ENCODE data around the gene SEZ6L.
A peak's percentile ranks its signal among the peaks of the same experiment; 100 is the strongest.

The SEZ6L gene

DNA sequence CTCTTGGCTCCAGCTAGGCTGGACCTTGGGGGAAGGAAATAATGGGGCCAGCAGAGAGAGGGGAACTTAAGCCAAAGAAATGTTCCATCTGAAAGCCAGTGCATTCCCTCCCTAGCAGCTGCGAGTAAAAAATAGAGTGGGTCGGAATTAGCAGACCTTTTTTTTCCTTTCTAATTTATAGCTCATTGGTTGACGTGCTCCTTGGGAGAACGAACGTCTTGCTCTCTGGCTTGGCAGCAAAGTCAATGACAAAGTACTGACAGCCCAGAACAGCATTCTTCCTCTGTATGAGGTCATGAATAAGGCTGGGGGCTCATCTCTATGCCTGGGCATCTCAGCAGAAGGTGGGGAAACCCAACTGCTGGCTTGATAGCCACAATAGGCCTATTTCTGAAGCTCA, 65.0 kb downstream of the SEZ6L start:
- H3K4me3 ChIP-seq (ENCODE audit: low read length), result no peak overlapping the region

GRCh38 chr22:26235792-26236487, 66.7 kb downstream of the SEZ6L start:
- no peak for DNase-seq (ENCODE audit: low read depth, low spot score)
- no peak overlapping the region for H3K4me3 ChIP-seq (ENCODE audit: low read length)

More for the DNA sequence above, 65.0 kb downstream of the SEZ6L start:
- DNase-seq (ENCODE audit: low read depth, low spot score), result no peak

GRCh38 chr22:26236991-26237390, 67.7 kb downstream of the SEZ6L start:
- H3K4me3 ChIP-seq (ENCODE audit: low read length), result no peak overlapping the region
- no peak for DNase-seq (ENCODE audit: low read depth, low spot score)

DNA sequence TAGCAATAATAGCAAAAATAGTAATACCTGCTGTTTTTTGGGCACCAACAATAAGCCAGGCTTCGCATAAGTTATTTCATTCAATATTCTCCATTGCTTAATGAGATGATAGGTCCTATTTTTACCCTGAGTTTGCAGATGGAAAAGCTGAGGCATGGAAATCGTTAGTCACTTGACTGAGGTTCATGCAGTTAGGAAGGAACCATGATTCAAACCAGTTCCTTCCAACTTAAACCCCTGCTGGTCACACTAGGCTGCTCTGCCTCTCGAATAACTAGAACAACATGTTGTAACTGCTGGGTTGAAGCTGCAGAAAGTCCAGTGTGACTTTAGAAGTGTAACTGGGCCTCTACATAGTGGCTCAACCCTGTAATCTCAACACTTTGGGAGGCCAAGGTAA, 69.3 kb downstream of the SEZ6L start:
- H3K4me3 ChIP-seq (ENCODE audit: low read length), result no peak overlapping the region
- DNase-seq (ENCODE audit: low read depth, low spot score), result no peak

- no peak overlapping the region for H3K4me3 ChIP-seq (ENCODE audit: low read length)
Observed at GRCh38 chr22:26239581-26239980, 70.3 kb downstream of the SEZ6L start.

GRCh38 chr22:26241361-26241760, 72.1 kb downstream of the SEZ6L start:
- DNase-seq (ENCODE audit: low read depth, low spot score), result no peak
- no peak overlapping the region for H3K4me3 ChIP-seq (ENCODE audit: low read length)

More at GRCh38 chr22:26239581-26239980, 70.3 kb downstream of the SEZ6L start:
- DNase-seq (ENCODE audit: low read depth, low spot score), result peak; percentile 37

DNA sequence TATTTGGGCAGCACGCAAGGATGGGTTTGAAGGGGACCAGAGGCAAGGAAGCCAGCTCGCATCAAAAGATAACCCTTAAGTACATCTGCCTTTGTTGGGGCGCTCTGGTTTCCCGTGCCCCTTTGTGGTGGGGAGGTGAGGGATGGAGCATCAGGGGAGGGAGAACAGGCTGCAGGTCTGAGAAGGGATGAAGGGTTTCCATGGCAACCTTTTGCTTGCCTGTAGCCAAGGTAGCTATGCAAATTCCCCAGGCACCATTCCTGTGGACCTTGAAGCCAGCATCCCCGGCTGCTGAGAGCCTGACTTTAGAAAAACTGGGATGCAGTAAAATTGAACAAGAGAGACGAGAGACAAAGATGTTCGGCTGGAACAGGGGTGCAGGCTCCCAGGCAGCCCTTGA, 75.7 kb downstream of the SEZ6L start:
- no peak overlapping the region for H3K4me3 ChIP-seq (ENCODE audit: low read length)
- DNase-seq (ENCODE audit: low read depth, low spot score), result no peak

- DNase-seq (ENCODE audit: low read depth, low spot score), result no peak
- no peak overlapping the region for H3K4me3 ChIP-seq (ENCODE audit: low read length)
Observed at GRCh38 chr22:26246552-26246951, 77.3 kb downstream of the SEZ6L start.

GRCh38 chr22:26251869-26252268, 82.6 kb downstream of the SEZ6L start:
- DNase-seq (ENCODE audit: low read depth, low spot score), result no peak
- no peak overlapping the region for H3K4me3 ChIP-seq (ENCODE audit: low read length)

DNA sequence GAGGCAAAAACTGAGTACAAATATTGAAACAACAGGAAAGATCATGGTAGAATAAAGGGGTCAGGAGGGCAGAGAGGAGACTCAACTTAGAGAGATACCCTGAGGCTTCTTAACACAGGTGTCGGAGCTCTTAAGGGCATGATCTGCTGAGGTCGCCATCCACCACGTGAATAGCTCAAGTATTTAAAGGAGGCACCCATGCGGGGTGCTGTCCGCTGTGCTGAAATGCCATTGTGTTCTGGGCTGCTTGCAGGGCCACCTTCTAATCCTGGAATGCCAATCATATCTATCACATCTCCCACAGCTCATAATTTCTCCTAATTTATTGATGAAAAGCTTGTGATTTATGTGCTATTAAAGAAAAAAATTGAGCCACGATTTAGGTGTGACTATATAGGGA, 90.2 kb downstream of the SEZ6L start:
- peak; percentile 64 for DNase-seq (ENCODE audit: low read depth, low spot score)
- H3K4me3 ChIP-seq (ENCODE audit: low read length), result no peak overlapping the region

- DNase-seq (ENCODE audit: low read depth, low spot score), result no peak
- no peak overlapping the region for H3K4me3 ChIP-seq (ENCODE audit: low read length)
Observed at GRCh38 chr22:26264162-26264561, 94.9 kb downstream of the SEZ6L start.

DNA sequence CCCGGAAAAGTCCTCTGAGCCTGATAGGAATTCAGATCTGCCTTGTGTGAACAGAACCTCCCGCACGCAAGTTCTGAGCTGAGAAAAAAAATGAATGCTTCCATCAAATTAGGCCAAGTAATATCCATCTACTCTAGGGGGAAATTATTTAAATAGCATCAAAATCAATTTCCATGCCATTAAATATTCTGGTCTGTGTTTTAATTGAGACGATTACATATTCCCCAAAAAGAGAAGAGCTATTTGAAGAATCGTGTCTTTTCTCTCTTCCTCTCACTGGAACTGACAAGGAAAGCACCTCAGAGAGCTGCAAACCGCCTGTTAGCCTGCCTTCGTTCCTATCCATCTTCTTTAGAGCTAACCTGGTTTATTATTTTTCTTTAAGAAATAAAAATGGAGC, 96.0 kb downstream of the SEZ6L start:
- DNase-seq (ENCODE audit: low read depth, low spot score), result no peak
- no peak overlapping the region for H3K4me3 ChIP-seq (ENCODE audit: low read length)

GRCh38 chr22:26265909-26266308, 96.6 kb downstream of the SEZ6L start:
- no peak for DNase-seq (ENCODE audit: low read depth, low spot score)
- no peak overlapping the region for H3K4me3 ChIP-seq (ENCODE audit: low read length)

DNA sequence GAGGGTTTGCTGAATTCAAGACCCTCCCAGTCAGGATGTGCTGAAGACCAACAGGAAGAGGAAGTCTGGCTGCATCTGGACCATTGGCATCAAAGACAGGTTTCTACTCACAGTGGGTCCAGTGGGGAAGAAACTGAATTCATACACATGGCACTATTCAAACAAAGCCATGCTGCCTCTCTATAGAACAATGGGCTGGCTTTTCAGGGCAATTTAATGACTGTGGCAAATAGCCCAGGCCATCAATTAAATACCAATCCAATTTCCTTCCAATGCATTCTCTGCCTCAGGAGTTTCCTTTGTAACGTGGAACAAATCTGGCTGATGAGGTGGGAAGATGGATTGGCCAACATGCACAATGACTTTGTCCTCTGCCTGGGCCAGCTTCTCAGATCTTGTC, 98.6 kb downstream of the SEZ6L start:
- no peak overlapping the region for H3K4me3 ChIP-seq (ENCODE audit: low read length)
- no peak for DNase-seq (ENCODE audit: low read depth, low spot score)

DNA sequence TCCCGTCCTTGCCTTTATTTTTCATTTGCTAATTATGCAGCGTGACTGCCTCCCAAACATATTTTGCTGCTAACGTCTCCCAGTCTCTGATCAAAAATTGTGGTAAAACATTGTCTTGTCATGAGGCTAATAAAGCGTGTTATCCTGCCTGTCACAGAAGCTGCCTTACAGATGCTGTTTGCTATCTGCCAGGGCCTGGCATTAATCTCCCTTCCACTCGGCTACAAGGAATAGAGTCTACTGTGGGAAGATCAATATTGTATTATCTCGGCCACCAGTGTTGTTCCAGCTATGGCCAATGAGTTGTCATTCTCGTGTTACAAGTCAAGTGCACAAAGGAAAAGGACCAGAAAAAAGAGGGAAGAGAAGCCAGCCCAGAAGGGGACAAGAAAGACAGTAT, 100.3 kb downstream of the SEZ6L start:
- H3K4me3 ChIP-seq (ENCODE audit: low read length), result no peak overlapping the region
- no peak for DNase-seq (ENCODE audit: low read depth, low spot score)

DNA sequence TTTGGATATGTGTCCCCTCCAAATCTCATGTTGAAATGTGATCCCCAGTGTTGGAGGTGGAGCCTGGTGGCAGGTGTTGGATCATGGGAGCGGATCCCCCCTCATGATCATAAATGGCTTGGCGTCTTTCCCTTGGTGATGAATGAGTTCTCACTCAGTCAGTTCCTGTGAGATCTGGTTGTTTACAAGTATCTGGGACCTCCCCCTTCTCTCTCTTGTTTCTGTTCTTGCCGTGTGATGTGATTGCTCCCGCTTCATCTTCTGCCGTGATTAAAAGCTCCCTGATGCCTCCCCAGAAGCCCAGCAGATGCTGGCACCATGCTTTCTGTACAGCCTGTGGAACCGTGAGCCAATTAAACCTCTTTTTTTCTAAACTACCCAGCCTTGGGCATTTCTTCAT, 102.2 kb downstream of the SEZ6L start:
- DNase-seq (ENCODE audit: low read depth, low spot score), result no peak
- H3K4me3 ChIP-seq (ENCODE audit: low read length), result no peak overlapping the region

DNA sequence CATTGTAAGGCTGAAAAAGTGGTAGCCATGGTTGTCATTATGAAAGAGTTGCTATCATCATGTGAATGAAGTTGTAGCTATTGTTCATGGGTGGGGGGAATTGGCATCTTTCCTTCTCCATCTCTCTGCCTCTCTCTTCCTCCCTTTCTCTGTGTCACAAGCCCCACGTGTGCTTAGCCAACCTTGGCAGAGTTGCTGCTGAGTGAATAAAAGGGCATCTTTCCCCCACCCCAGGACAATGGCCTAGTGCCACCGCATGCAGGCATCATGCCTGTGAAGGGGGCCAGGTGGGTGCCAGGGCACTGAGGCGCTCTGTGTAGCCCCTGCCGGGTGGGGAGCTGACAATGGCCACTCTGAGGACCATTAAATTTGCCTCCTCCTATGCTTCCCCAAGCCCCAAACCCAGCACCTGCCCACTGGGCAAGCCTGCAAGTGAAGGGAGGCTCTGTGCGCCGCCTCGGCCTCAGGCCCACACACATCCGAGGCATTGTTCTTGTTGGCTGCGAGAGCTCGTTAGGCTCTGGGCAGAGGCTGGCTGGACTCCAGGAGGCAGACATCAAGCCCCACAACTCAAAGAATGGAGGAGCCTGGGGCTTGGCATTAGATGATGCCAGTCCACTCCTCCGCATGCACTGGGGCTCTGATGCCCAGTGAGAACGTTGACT, 103.9 kb downstream of the SEZ6L start:
- no peak for DNase-seq (ENCODE audit: low read depth, low spot score)
- H3K4me3 ChIP-seq (ENCODE audit: low read length), result no peak overlapping the region

DNA sequence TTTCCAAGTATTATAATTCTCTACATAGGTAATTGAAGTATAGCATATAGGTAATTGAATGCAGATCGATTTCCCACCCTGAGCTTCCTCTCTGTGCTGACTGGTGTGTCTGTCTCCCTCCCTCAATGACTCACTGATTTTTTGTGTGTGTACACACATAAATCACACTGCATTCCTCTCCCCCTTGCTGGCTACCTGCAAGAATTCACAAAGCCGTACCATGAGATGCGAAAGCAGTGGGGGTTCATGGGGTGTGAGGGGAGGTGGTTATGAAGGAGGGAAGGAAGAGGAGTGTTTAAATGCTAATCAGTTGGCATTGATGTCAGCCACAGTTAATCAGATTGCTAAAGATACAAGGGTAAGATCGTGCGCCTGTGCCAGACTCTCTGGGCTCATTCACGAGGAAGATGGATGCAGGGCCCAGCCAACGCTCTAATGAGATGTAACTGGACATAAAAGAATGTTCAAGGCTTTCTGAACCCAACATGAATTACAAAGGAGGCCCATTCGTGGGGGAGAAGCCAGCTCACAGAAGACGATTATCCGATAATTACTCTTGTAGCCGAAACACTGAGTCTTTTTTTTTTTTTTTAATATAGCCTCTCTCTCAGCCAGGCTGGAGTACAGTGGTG, 107.4 kb downstream of the SEZ6L start:
- no peak overlapping the region for H3K4me3 ChIP-seq (ENCODE audit: low read length)
- no peak for DNase-seq (ENCODE audit: low read depth, low spot score)

- no peak for DNase-seq (ENCODE audit: low read depth, low spot score)
- no peak overlapping the region for H3K4me3 ChIP-seq (ENCODE audit: low read length)
Observed at GRCh38 chr22:26281941-26282340, 112.7 kb downstream of the SEZ6L start.

DNA sequence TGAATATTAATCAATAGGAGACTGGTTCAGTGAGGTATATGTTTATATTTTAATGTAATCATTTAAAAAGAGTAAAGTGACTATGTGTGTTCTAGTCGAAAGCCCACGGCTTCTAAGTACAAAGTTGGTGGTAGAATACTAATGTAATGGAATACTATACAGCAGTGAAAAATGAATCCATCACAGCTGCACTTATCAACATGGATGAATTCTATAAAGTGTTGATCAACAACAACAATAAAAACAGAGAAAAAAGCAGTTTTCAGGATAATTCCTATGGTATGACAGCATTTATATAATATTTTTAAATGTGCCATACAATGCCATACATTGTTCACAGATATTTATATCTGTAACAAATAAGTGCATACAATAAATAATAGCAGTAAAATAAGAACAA, 114.1 kb downstream of the SEZ6L start:
- H3K4me3 ChIP-seq (ENCODE audit: low read length), result no peak overlapping the region
- DNase-seq (ENCODE audit: low read depth, low spot score), result no peak

DNA sequence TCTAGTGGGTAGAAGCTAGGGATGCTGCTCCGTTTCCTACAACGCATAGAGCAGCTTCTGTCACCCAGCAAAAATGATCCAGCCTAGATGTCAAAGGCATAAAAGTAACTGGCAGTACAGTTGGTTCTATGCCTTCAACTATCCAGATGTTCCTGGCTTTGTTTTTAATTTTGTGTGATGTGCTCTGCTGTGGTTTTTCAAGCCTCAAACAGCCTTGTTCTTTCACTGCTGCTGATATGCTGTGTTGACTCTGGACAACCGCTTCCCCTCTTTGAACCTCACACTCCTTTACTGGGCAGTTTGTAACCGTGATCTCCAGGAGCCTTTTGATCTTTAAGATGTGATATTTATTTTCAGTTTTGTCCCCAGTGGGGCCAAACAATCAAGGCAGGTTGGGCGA, 116.4 kb downstream of the SEZ6L start:
- peak; percentile 80 for DNase-seq (ENCODE audit: low read depth, low spot score)
- H3K4me3 ChIP-seq (ENCODE audit: low read length), result no peak overlapping the region

Measured in Jurkat, Clone E6-1 (cell line).